ENCODE measurements around the gene ZBTB20. TPM values are rescaled to one million over a fixed set of nuclear protein-coding genes. Genes with fewer than 3 reads are reported as not detected.

Gene ZBTB20
- total RNA-seq, 4 donors from 2014 or later: 4.1 to 41.8 (median 11.6) TPM

GRCh38 chr3:114846252-114846651 is 300.8 kb downstream of the ZBTB20 start:
- DNase-seq: no peak
- no peak overlapping the region for H3K27ac ChIP-seq
- no peaks in the 10 kb centered on the region for H3K27me3 ChIP-seq
- H3K4me1 ChIP-seq: no peaks in the 10 kb centered on the region
- TF ChIP-seq CTCF (IDR thresholded peaks at IDR 0.05): no peak
- no peak for TF ChIP-seq POLR2A (IDR thresholded peaks at IDR 0.05)
- no peak overlapping the region for H3K4me3 ChIP-seq
- H3K9me3 ChIP-seq: no peaks in the 10 kb centered on the region
- WGBS, 2 donors: 60 to 75% methylated on average over 1 of the region's 1 CpG
- intact Hi-C loops (cut with DNase I): no loop called here
- H3K36me3 ChIP-seq: no peaks in the 10 kb centered on the region

GRCh38 chr3:114841515-114841914 is 305.6 kb downstream of the ZBTB20 start:
- TF ChIP-seq POLR2A (IDR thresholded peaks at IDR 0.05) (no peak), CTCF (IDR thresholded peaks at IDR 0.05) (no peak)
- Histone ChIP-seq H3K4me3 (no peak overlapping the region), H3K36me3 (no peaks in the 10 kb centered on the region), H3K27ac (no peak overlapping the region), H3K9me3 (no peaks in the 10 kb centered on the region), H3K4me1 (no peaks in the 10 kb centered on the region), H3K27me3 (no peaks in the 10 kb centered on the region)
- DNase-seq: no peak
- intact Hi-C loops (cut with DNase I): no loop called here
- WGBS, 2 donors: 43 to 68% methylated on average over 1 of the region's 1 CpG

- no peak for DNase-seq
- Histone ChIP-seq H3K9me3 (no peaks in the 10 kb centered on the region), H3K27ac (no peak overlapping the region), H3K4me3 (no peak overlapping the region), H3K4me1 (no peaks in the 10 kb centered on the region), H3K27me3 (no peaks in the 10 kb centered on the region), H3K36me3 (no peaks in the 10 kb centered on the region)
- intact Hi-C loops (cut with DNase I): no loop called here
- TF ChIP-seq CTCF (IDR thresholded peaks at IDR 0.05) (no peak), POLR2A (IDR thresholded peaks at IDR 0.05) (no peak)
- 77 to 83% methylated on average over 2 of the region's 2 CpGs for WGBS, 2 donors
Measured at GRCh38 chr3:114839476-114839875, 307.6 kb downstream of the ZBTB20 start.

GRCh38 chr3:114838025-114838424 is 309.1 kb downstream of the ZBTB20 start:
- H3K27me3 ChIP-seq: no peaks in the 10 kb centered on the region
- no peaks in the 10 kb centered on the region for H3K9me3 ChIP-seq
- no peak overlapping the region for H3K4me3 ChIP-seq
- DNase-seq: no peak
- WGBS, 2 donors: 71 to 97% methylated on average over 2 of the region's 2 CpGs
- TF ChIP-seq CTCF (IDR thresholded peaks at IDR 0.05) (no peak), POLR2A (IDR thresholded peaks at IDR 0.05) (no peak)
- intact Hi-C loops (cut with DNase I): no loop called here
- H3K4me1 ChIP-seq: no peaks in the 10 kb centered on the region
- H3K36me3 ChIP-seq: no peaks in the 10 kb centered on the region
- H3K27ac ChIP-seq: no peak overlapping the region

- Histone ChIP-seq H3K36me3 (no peaks in the 10 kb centered on the region), H3K27me3 (no peaks in the 10 kb centered on the region), H3K4me3 (no peak overlapping the region), H3K4me1 (no peaks in the 10 kb centered on the region), H3K9me3 (no peaks in the 10 kb centered on the region), H3K27ac (no peak overlapping the region)
- WGBS, 2 donors: 64% methylated on average over 7 of the region's 7 CpGs
- intact Hi-C loops (cut with DNase I): no loop called here
- TF ChIP-seq POLR2A (IDR thresholded peaks at IDR 0.05): no peak
- no peak for TF ChIP-seq CTCF (IDR thresholded peaks at IDR 0.05)
- no peak for DNase-seq
Measured at GRCh38 chr3:114834175-114834940, 312.7 kb downstream of the ZBTB20 start.
